ENCODE measurements around the gene FRMD6. TPM values are rescaled to one million over a fixed set of nuclear protein-coding genes. Genes with fewer than 3 reads are reported as not detected.

FRMD6 gene
- total RNA-seq, 1 experiment from 2014 or later = 46.0 TPM

GRCh38 chr14:51691176-51691575, 39.5 kb downstream of the FRMD6 start:
- DNase-seq (ENCODE audit: low read depth, low spot score) = no peak
- in situ Hi-C loops (cut with HindIII; ENCODE audit: low pct_unique_long_range_greater_than_20kb, low sequenced_read_pairs) = no loop called here

- no peak for DNase-seq (ENCODE audit: low read depth, low spot score)
- in situ Hi-C loops (cut with HindIII; ENCODE audit: low pct_unique_long_range_greater_than_20kb, low sequenced_read_pairs) = no loop called here
These were observed 40.9 kb downstream of the FRMD6 start for GRCh38 chr14:51692646-51693045.

GRCh38 chr14:51697848-51698247, 46.1 kb downstream of the FRMD6 start:
- no peak for DNase-seq (ENCODE audit: low read depth, low spot score)
- in situ Hi-C loops (cut with HindIII; ENCODE audit: low pct_unique_long_range_greater_than_20kb, low sequenced_read_pairs) = no loop called here

- in situ Hi-C loops (cut with HindIII; ENCODE audit: low pct_unique_long_range_greater_than_20kb, low sequenced_read_pairs) = no loop called here
- peak; percentile 61 for DNase-seq (ENCODE audit: low read depth, low spot score)
These were observed 50.2 kb downstream of the FRMD6 start for GRCh38 chr14:51701951-51702350.

GRCh38 chr14:51703787-51704186, 52.1 kb downstream of the FRMD6 start:
- no peak for DNase-seq (ENCODE audit: low read depth, low spot score)
- in situ Hi-C loops (cut with HindIII; ENCODE audit: low pct_unique_long_range_greater_than_20kb, low sequenced_read_pairs) = no loop called here

- peak; percentile 20 for DNase-seq (ENCODE audit: low read depth, low spot score)
- in situ Hi-C loops (cut with HindIII; ENCODE audit: low pct_unique_long_range_greater_than_20kb, low sequenced_read_pairs) = no loop called here
These were observed 52.8 kb downstream of the FRMD6 start for GRCh38 chr14:51704545-51704944.

- in situ Hi-C loops (cut with HindIII; ENCODE audit: low pct_unique_long_range_greater_than_20kb, low sequenced_read_pairs) = no loop called here
- DNase-seq (ENCODE audit: low read depth, low spot score) = no peak
These were observed 55.6 kb downstream of the FRMD6 start for GRCh38 chr14:51707327-51707726.

- no peak for DNase-seq (ENCODE audit: low read depth, low spot score)
- in situ Hi-C loops (cut with HindIII; ENCODE audit: low pct_unique_long_range_greater_than_20kb, low sequenced_read_pairs) = no loop called here
These were observed 59.8 kb downstream of the FRMD6 start for GRCh38 chr14:51711505-51711904.

GRCh38 chr14:51715250-51715649, 63.5 kb downstream of the FRMD6 start:
- in situ Hi-C loops (cut with HindIII; ENCODE audit: low pct_unique_long_range_greater_than_20kb, low sequenced_read_pairs) = no loop called here
- no peak for DNase-seq (ENCODE audit: low read depth, low spot score)

- in situ Hi-C loops (cut with HindIII; ENCODE audit: low pct_unique_long_range_greater_than_20kb, low sequenced_read_pairs) = no loop called here
- no peak for DNase-seq (ENCODE audit: low read depth, low spot score)
These were observed 64.0 kb downstream of the FRMD6 start for GRCh38 chr14:51715742-51716141.

GRCh38 chr14:51716610-51717009, 64.9 kb downstream of the FRMD6 start:
- in situ Hi-C loops (cut with HindIII; ENCODE audit: low pct_unique_long_range_greater_than_20kb, low sequenced_read_pairs) = no loop called here
- no peak for DNase-seq (ENCODE audit: low read depth, low spot score)

GRCh38 chr14:51717766-51718165, 66.1 kb downstream of the FRMD6 start:
- no peak for DNase-seq (ENCODE audit: low read depth, low spot score)
- in situ Hi-C loops (cut with HindIII; ENCODE audit: low pct_unique_long_range_greater_than_20kb, low sequenced_read_pairs) = no loop called here

- in situ Hi-C loops (cut with HindIII; ENCODE audit: low pct_unique_long_range_greater_than_20kb, low sequenced_read_pairs) = no loop called here
- no peak for DNase-seq (ENCODE audit: low read depth, low spot score)
These were observed 68.2 kb downstream of the FRMD6 start for GRCh38 chr14:51719955-51720354.

GRCh38 chr14:51723990-51724389, 72.3 kb downstream of the FRMD6 start:
- no peak for DNase-seq (ENCODE audit: low read depth, low spot score)
- in situ Hi-C loops (cut with HindIII; ENCODE audit: low pct_unique_long_range_greater_than_20kb, low sequenced_read_pairs) = no loop called here

GRCh38 chr14:51724650-51725049, 72.9 kb downstream of the FRMD6 start:
- in situ Hi-C loops (cut with HindIII; ENCODE audit: low pct_unique_long_range_greater_than_20kb, low sequenced_read_pairs) = no loop called here
- DNase-seq (ENCODE audit: low read depth, low spot score) = no peak

- no peak for DNase-seq (ENCODE audit: low read depth, low spot score)
- in situ Hi-C loops (cut with HindIII; ENCODE audit: low pct_unique_long_range_greater_than_20kb, low sequenced_read_pairs) = no loop called here
These were observed 73.4 kb downstream of the FRMD6 start for GRCh38 chr14:51725061-51725460.

- no peak for DNase-seq (ENCODE audit: low read depth, low spot score)
- in situ Hi-C loops (cut with HindIII; ENCODE audit: low pct_unique_long_range_greater_than_20kb, low sequenced_read_pairs) = no loop called here
These were observed 74.6 kb downstream of the FRMD6 start for GRCh38 chr14:51726166-51726899.

GRCh38 chr14:51727526-51727925, 75.8 kb downstream of the FRMD6 start:
- no peak for DNase-seq (ENCODE audit: low read depth, low spot score)
- in situ Hi-C loops (cut with HindIII; ENCODE audit: low pct_unique_long_range_greater_than_20kb, low sequenced_read_pairs) = no loop called here

- no peak for DNase-seq (ENCODE audit: low read depth, low spot score)
- in situ Hi-C loops (cut with HindIII; ENCODE audit: low pct_unique_long_range_greater_than_20kb, low sequenced_read_pairs) = no loop called here
These were observed 78.4 kb downstream of the FRMD6 start for GRCh38 chr14:51730098-51730497.

- no peak for DNase-seq (ENCODE audit: low read depth, low spot score)
- in situ Hi-C loops (cut with HindIII; ENCODE audit: low pct_unique_long_range_greater_than_20kb, low sequenced_read_pairs) = no loop called here
These were observed 79.0 kb downstream of the FRMD6 start for GRCh38 chr14:51730684-51731083.
